ENCODE measurements around the gene RSPH3. TPM values are rescaled to one million over a fixed set of nuclear protein-coding genes. Genes with fewer than 3 reads are reported as not detected.

The RSPH3 gene
- polyA plus RNA-seq, 1 donor from 2014 or later, result 3.5 TPM

DNA sequence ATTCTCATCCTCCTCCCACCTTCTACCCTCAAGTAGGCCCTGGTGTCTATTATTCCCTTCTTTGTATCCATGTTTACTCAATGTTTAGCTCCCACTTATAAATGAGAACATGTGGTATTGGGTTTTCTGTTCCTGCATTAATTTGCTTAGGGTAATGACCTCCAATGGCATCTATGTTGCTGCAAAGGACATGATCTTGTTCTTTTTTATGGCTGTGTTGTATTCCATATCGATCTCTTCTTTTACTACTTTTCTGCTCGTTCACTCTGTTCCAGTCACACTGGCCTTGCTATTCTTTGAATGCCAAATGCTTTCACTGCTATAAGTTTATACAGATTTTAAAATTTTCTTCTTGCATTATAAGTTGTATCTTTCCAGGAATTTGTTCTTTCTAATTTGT, 57.7 kb downstream of the RSPH3 start:
- H3F3A ChIP-seq (ENCODE audit: insufficient read depth, low read length, poor library complexity, severe bottlenecking), result no peaks in the 10 kb centered on the region
- H3K9me2 ChIP-seq (ENCODE audit: insufficient read depth, low read length), result no peaks in the 10 kb centered on the region
- TF ChIP-seq, protein P1, sequence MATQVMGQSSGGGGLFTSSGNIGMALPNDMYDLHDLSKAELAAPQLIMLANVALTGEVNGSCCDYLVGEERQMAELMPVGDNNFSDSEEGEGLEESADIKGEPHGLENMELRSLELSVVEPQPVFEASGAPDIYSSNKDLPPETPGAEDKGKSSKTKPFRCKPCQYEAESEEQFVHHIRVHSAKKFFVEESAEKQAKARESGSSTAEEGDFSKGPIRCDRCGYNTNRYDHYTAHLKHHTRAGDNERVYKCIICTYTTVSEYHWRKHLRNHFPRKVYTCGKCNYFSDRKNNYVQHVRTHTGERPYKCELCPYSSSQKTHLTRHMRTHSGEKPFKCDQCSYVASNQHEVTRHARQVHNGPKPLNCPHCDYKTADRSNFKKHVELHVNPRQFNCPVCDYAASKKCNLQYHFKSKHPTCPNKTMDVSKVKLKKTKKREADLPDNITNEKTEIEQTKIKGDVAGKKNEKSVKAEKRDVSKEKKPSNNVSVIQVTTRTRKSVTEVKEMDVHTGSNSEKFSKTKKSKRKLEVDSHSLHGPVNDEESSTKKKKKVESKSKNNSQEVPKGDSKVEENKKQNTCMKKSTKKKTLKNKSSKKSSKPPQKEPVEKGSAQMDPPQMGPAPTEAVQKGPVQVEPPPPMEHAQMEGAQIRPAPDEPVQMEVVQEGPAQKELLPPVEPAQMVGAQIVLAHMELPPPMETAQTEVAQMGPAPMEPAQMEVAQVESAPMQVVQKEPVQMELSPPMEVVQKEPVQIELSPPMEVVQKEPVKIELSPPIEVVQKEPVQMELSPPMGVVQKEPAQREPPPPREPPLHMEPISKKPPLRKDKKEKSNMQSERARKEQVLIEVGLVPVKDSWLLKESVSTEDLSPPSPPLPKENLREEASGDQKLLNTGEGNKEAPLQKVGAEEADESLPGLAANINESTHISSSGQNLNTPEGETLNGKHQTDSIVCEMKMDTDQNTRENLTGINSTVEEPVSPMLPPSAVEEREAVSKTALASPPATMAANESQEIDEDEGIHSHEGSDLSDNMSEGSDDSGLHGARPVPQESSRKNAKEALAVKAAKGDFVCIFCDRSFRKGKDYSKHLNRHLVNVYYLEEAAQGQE (IDR thresholded peaks at IDR 0.05; ENCODE audit: borderline replicate concordance), result no peak
- TF ChIP-seq MXI1 (conservative IDR thresholded peaks at IDR 0.05; ENCODE audit: poor library complexity, severe bottlenecking), result no peak
- TF ChIP-seq SMC3 (conservative IDR thresholded peaks at IDR 0.05; ENCODE audit: poor library complexity), result no peak
- no peak for TF ChIP-seq POLR2AphosphoS5 (IDR thresholded peaks at IDR 0.05)
- no peak for TF ChIP-seq EP300 (conservative IDR thresholded peaks at IDR 0.05; ENCODE audit: poor library complexity, severe bottlenecking)
- TF ChIP-seq TAF1 (IDR thresholded peaks at IDR 0.05; ENCODE audit: low read depth), result no peak
- no peak for TF ChIP-seq RAD21 (conservative IDR thresholded peaks at IDR 0.05)
- TF ChIP-seq, protein P2, sequence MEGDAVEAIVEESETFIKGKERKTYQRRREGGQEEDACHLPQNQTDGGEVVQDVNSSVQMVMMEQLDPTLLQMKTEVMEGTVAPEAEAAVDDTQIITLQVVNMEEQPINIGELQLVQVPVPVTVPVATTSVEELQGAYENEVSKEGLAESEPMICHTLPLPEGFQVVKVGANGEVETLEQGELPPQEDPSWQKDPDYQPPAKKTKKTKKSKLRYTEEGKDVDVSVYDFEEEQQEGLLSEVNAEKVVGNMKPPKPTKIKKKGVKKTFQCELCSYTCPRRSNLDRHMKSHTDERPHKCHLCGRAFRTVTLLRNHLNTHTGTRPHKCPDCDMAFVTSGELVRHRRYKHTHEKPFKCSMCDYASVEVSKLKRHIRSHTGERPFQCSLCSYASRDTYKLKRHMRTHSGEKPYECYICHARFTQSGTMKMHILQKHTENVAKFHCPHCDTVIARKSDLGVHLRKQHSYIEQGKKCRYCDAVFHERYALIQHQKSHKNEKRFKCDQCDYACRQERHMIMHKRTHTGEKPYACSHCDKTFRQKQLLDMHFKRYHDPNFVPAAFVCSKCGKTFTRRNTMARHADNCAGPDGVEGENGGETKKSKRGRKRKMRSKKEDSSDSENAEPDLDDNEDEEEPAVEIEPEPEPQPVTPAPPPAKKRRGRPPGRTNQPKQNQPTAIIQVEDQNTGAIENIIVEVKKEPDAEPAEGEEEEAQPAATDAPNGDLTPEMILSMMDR (IDR thresholded peaks at IDR 0.05; ENCODE audit: poor library complexity, severe bottlenecking), result no peak
- no peak for TF ChIP-seq EZH2 (IDR thresholded peaks at IDR 0.05; ENCODE audit: borderline replicate concordance, insufficient read depth, low read length, poor library complexity, severe bottlenecking)
- H3K27ac ChIP-seq (ENCODE audit: low read length), result no peak overlapping the region
- H3K9ac ChIP-seq (ENCODE audit: low read length), result no peak overlapping the region
- no peak overlapping the region for H3K4me3 ChIP-seq (ENCODE audit: low read length)
- no peaks in the 10 kb centered on the region for H3K79me2 ChIP-seq (replicated peaks; ENCODE audit: insufficient read depth, low read length)
- no peaks in the 10 kb centered on the region for H4K20me1 ChIP-seq (ENCODE audit: insufficient read depth)
- H3K27me3 ChIP-seq (ENCODE audit: insufficient read depth, low read depth, low read length), result no peaks in the 10 kb centered on the region
- no peaks in the 10 kb centered on the region for H3K9me3 ChIP-seq (ENCODE audit: low read length)
- H3K36me3 ChIP-seq (ENCODE audit: insufficient read depth, low read length), result no peaks in the 10 kb centered on the region
- H3K4me2 ChIP-seq (ENCODE audit: low read length), result no peak overlapping the region
- H2AFZ ChIP-seq (ENCODE audit: low read depth, low read length), result no peak overlapping the region

DNA sequence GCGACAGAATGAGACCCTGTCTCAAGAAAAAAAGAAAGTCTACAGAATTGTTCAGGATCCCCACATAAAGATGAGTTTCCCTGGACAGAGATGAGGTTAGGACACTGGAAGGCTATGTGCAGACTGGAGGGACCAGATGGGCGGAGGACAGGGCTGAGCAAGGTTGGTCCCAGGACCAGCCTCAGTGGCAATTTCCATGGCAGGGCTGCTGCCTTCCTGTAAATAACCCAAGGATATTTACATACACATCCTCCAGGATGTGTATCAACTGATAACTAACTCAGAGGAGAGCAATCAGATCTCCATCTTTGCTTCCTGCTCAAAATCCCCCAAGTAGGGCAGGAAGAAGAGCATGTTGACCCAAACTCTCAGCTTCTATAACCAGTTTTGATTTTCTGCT, 58.8 kb downstream of the RSPH3 start:
- Histone ChIP-seq H3K36me3 (ENCODE audit: insufficient read depth, low read length) (no peaks in the 10 kb centered on the region), H3K4me2 (ENCODE audit: low read length) (no peak overlapping the region), H4K20me1 (ENCODE audit: insufficient read depth) (no peaks in the 10 kb centered on the region), H3K27ac (ENCODE audit: low read length) (no peak overlapping the region), H3K79me2 (replicated peaks; ENCODE audit: insufficient read depth, low read length) (no peaks in the 10 kb centered on the region), H3K4me3 (ENCODE audit: low read length) (no peak overlapping the region), H3K9me3 (ENCODE audit: low read length) (no peaks in the 10 kb centered on the region), H3K27me3 (ENCODE audit: insufficient read depth, low read depth, low read length) (no peaks in the 10 kb centered on the region), H3F3A (ENCODE audit: insufficient read depth, low read length, poor library complexity, severe bottlenecking) (no peaks in the 10 kb centered on the region), H2AFZ (ENCODE audit: low read depth, low read length) (no peak overlapping the region), H3K9ac (ENCODE audit: low read length) (no peak overlapping the region), H3K9me2 (ENCODE audit: insufficient read depth, low read length) (no peaks in the 10 kb centered on the region)
- TF ChIP-seq, protein P1 (IDR thresholded peaks at IDR 0.05; ENCODE audit: borderline replicate concordance), result no peak
- TF ChIP-seq RAD21 (conservative IDR thresholded peaks at IDR 0.05) (no peak), TAF1 (IDR thresholded peaks at IDR 0.05; ENCODE audit: low read depth) (no peak), MXI1 (conservative IDR thresholded peaks at IDR 0.05; ENCODE audit: poor library complexity, severe bottlenecking) (no peak), EZH2 (IDR thresholded peaks at IDR 0.05; ENCODE audit: borderline replicate concordance, insufficient read depth, low read length, poor library complexity, severe bottlenecking) (no peak), EP300 (conservative IDR thresholded peaks at IDR 0.05; ENCODE audit: poor library complexity, severe bottlenecking) (no peak), SMC3 (conservative IDR thresholded peaks at IDR 0.05; ENCODE audit: poor library complexity) (no peak), POLR2AphosphoS5 (IDR thresholded peaks at IDR 0.05) (no peak)
- TF ChIP-seq, protein P2 (IDR thresholded peaks at IDR 0.05; ENCODE audit: poor library complexity, severe bottlenecking), result no peak

Data from neural cell (in vitro differentiated cells).